ENCODE results near the gene RBM42. TPM values are rescaled to one million over a fixed set of nuclear protein-coding genes. Genes with fewer than 3 reads are reported as not detected.

Gene RBM42
- total and polyA plus RNA-seq, 2 donors = 14.8 to 89.5 TPM

DNA sequence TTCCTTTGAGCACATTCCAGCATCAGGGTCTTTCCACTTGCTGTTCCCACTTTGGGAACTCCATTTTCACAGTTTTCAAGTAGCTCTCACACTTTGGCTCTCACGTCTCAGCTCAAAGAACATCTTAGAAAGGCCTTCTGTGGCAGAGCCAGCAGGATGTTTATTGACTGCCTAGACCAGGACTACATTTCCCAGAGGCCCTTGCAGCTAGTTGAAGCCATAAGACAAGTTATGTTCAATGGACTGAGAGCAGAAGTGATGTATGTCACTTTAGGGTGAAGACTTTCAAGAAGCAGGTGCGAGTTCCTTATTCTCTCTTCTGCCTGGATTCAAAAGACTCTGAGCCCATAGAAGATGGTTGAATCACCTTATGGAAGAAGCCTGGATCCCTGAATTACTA lies 20.6 kb upstream of the RBM42 start:
- H3K27ac ChIP-seq (ENCODE audit: low read depth) = no peak overlapping the region
- no peak overlapping the region for H3K4me3 ChIP-seq (ENCODE audit: low read depth, low read length)
- no peaks in the 10 kb centered on the region for H3K36me3 ChIP-seq (ENCODE audit: insufficient read depth)
- DNase-seq (ENCODE audit: extremely low spot score) = no peak
- no peaks in the 10 kb centered on the region for H3K4me1 ChIP-seq (ENCODE audit: insufficient read depth)
- WGBS = 75% methylated on average over 2 of the region's 2 CpGs

DNA sequence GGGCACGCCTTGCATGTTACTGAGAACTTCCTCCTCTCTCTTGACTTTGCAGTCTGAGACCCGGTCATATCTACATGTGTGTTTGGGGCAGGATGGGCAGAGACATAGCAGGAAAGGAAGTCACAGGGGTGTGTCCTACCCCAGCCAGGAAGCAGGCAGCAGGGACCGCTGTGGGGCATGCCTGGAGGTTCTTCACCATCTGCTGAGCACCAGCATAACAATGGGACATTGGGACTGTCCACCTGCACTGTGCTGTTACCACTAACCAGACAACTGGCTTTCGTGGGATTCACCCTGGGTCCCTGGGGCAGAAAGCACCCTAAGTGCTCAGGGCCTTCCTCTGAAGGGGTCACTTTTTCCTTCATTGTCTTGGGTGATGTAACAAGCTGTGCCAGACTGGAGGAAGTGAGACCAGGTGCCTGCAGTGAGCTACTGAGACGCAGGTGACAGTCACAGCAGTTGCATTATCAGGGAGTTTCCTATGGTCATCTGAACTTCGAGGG lies 18.9 kb upstream of the RBM42 start:
- 67% methylated on average over 6 of the region's 6 CpGs for WGBS
- no peaks in the 10 kb centered on the region for H3K36me3 ChIP-seq (ENCODE audit: insufficient read depth)
- H3K4me1 ChIP-seq (ENCODE audit: insufficient read depth) = no peaks in the 10 kb centered on the region
- no peak overlapping the region for H3K27ac ChIP-seq (ENCODE audit: low read depth)
- no peak overlapping the region for H3K4me3 ChIP-seq (ENCODE audit: low read depth, low read length)
- no peak for DNase-seq (ENCODE audit: extremely low spot score)

DNA sequence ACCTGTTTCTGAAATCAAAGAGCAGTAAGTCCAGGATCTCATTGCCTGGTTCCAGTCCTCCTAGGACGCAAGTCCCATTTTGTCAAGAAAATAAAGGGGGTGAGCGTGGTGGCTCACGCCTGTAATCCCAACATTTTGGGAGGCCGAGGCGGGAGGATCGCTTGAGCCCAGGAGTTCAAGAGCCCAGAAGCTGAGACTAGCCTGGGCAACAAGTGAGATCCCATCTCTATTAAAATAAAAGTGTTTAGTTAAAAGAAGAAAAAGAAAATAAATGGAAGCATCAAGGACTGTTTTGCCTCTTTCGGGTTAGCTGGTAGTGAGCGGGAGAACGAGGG lies 16.6 kb upstream of the RBM42 start:
- Histone ChIP-seq H3K4me3 (ENCODE audit: low read depth, low read length) (peak overlapping the region; percentile 51), H3K36me3 (ENCODE audit: insufficient read depth) (no peaks in the 10 kb centered on the region), H3K27ac (ENCODE audit: low read depth) (no peak overlapping the region), H3K4me1 (ENCODE audit: insufficient read depth) (no peaks in the 10 kb centered on the region)
- WGBS = 32% methylated on average over 9 of the region's 9 CpGs
- no peak for DNase-seq (ENCODE audit: extremely low spot score)

DNA sequence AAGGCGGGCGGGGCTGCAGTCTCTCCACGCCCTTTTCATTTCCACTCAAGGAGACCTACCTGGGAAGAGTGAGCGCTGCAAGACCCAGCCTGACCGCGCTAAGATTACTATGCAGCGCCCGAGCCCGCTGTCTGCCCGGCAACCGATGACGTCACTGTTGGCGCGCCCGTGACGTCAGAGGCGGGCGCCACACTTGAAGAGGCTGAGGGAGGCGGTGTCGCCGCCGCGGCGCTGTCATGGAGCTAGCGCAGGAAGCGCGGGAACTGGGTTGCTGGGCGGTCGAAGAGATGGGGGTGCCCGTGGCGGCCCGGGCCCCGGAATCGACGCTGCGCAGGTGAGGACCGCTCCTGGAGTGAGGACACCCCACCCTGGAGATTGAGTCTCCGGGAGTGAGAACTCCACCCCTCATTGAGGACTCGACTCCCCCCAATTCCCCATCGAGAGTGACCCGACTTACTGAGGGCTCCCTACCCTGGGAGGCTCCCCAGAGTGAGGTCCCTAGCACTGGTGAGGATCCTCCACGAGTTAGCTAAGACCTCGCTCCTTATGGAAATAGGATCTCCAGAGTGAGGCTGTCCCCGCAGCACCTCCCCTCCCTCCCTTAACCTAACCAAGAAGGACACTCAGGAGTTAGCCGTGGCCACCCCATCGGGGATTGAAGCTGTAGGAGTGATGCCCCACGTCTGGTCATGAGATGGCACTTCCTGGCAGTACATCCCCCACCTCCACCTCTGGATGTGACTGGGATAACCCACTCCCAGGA lies 16.1 kb upstream of the RBM42 start, which contains the start of gene HAUS5:
HAUS5 (plus strand) TSS at position 177 of the 763 bp plus-strand sequence; CDS start at position 237, 60 bp downstream.
- Histone ChIP-seq H3K27ac (ENCODE audit: low read depth) (no peak within 1 kb of the TSS), H3K4me3 (ENCODE audit: low read depth, low read length) (peak within 1 kb of the TSS; percentile 51), H3K4me1 (ENCODE audit: insufficient read depth) (no peaks in the 10 kb centered on the region), H3K36me3 (ENCODE audit: insufficient read depth) (no peaks in the 10 kb centered on the region)
- peak; percentile 60 for DNase-seq (ENCODE audit: extremely low spot score)
- under 1% methylated on average over 47 of the region's 47 CpGs for WGBS

DNA sequence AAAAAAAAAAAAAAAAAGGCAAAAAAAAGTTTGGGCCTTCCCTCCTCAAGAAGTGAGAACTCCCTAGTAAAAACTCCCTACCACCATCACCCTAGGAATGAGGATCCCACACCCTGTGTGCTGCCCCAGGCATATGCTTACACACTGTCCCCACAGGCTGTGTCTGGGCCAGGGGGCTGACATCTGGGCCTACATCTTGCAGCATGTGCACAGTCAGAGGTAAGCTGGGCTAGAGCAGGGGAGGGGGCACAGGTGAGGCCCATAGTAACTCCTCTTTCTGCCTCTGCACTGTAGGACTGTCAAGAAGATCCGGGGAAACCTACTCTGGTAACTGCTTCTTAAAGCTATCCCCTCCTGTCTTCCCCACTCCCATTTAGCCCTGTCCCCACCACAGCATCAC lies 15.3 kb upstream of the RBM42 start:
- WGBS = 87% methylated on average over 1 of the region's 1 CpG
- H3K27ac ChIP-seq (ENCODE audit: low read depth) = no peak overlapping the region
- H3K4me3 ChIP-seq (ENCODE audit: low read depth, low read length) = no peak overlapping the region
- H3K36me3 ChIP-seq (ENCODE audit: insufficient read depth) = no peaks in the 10 kb centered on the region
- H3K4me1 ChIP-seq (ENCODE audit: insufficient read depth) = no peaks in the 10 kb centered on the region
- DNase-seq (ENCODE audit: extremely low spot score) = no peak

DNA sequence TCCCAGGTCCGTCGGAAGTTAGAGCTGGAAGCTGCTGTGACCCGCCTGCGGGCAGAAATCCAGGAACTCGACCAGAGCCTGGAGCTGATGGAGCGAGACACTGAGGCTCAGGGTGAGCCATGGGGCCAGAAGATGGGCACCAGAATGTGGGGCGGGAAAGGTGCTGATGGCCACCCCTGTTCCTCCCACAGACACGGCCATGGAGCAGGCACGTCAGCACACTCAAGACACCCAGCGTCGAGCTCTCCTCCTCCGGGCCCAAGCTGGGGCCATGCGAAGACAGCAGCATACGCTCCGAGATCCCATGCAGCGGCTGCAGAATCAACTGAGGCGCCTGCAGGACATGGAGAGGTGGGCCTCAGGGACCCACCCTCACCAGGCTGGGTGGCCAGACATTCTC lies 13.8 kb upstream of the RBM42 start:
- Histone ChIP-seq H3K36me3 (ENCODE audit: insufficient read depth) (no peaks in the 10 kb centered on the region), H3K4me3 (ENCODE audit: low read depth, low read length) (no peak overlapping the region), H3K4me1 (ENCODE audit: insufficient read depth) (no peaks in the 10 kb centered on the region), H3K27ac (ENCODE audit: low read depth) (no peak overlapping the region)
- no peak for DNase-seq (ENCODE audit: extremely low spot score)
- WGBS = 92% methylated on average over 17 of the region's 17 CpGs

DNA sequence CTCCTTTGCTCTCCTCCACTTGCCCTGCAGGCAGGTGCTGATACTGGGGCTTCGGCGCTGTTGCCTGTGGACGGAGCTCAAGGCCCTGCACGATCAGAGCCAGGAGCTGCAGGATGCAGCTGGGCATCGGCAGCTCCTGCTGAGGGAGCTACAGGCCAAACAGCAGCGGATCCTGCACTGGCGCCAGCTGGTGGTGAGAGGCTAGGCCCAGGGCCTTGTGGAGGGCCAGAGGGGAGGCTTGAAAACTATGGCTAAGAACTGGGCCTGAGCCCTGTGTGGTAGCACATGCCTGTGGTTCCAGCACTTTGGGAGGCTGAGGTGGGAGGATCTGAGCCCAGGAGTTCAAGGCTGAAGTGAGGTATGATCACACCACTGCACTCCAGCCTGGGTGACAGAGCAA lies 10.0 kb upstream of the RBM42 start:
- no peak overlapping the region for H3K4me3 ChIP-seq (ENCODE audit: low read depth, low read length)
- no peaks in the 10 kb centered on the region for H3K4me1 ChIP-seq (ENCODE audit: insufficient read depth)
- H3K36me3 ChIP-seq (ENCODE audit: insufficient read depth) = no peaks in the 10 kb centered on the region
- WGBS = 76% methylated on average over 7 of the region's 7 CpGs
- H3K27ac ChIP-seq (ENCODE audit: low read depth) = no peak overlapping the region
- no peak for DNase-seq (ENCODE audit: extremely low spot score)

DNA sequence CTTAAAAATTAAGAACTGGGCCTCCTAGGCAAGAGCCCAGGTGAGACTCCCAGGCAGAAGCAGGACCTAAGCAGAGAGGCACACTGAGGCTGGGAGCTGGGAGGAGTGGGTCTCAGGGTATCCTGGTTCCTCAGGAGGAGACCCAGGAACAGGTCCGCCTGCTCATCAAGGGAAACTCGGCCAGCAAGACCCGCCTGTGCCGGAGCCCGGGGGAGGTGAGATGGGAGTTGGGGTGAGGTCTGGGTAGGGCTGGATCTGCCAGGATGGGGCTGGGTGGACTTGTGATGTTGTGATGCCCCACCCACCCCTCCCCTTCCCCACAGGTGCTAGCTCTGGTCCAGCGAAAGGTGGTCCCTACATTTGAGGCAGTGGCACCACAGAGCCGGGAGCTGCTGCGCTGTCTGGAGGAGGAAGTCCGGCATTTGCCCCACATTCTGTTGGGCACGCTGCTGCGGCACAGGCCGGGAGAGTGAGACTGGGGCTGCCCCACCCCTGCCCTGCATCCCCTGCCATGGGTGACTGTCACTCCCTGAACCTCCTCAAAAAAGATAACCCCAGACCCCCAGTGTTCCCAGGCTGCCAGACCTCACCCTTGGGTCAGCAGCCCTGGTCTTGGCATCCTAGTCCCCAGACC lies 9.4 kb upstream of the RBM42 start:
- no peak for DNase-seq (ENCODE audit: extremely low spot score)
- no peak overlapping the region for H3K27ac ChIP-seq (ENCODE audit: low read depth)
- H3K36me3 ChIP-seq (ENCODE audit: insufficient read depth) = no peaks in the 10 kb centered on the region
- 93% methylated on average over 12 of the region's 12 CpGs for WGBS
- no peaks in the 10 kb centered on the region for H3K4me1 ChIP-seq (ENCODE audit: insufficient read depth)
- no peak overlapping the region for H3K4me3 ChIP-seq (ENCODE audit: low read depth, low read length)

DNA sequence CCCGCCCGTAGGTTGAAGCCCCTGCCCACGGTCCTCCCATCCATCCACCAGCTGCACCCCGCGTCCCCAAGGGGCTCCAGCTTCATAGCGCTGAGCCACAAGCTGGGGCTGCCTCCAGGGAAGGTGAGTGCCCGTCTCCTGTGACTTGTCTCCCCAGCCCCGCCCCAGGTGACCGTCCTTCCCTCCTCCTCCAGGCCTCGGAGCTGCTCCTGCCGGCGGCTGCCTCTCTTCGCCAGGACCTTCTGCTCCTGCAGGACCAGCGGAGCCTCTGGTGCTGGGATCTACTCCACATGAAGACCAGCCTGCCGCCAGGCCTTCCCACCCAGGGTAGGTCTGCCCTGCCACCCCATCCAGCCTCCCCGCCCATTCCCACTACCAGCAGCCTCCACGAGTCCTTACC lies 8.8 kb upstream of the RBM42 start:
- Histone ChIP-seq H3K4me1 (ENCODE audit: insufficient read depth) (no peaks in the 10 kb centered on the region), H3K36me3 (ENCODE audit: insufficient read depth) (no peaks in the 10 kb centered on the region), H3K27ac (ENCODE audit: low read depth) (no peak overlapping the region), H3K4me3 (ENCODE audit: low read depth, low read length) (no peak overlapping the region)
- no peak for DNase-seq (ENCODE audit: extremely low spot score)
- 91% methylated on average over 17 of the region's 17 CpGs for WGBS

DNA sequence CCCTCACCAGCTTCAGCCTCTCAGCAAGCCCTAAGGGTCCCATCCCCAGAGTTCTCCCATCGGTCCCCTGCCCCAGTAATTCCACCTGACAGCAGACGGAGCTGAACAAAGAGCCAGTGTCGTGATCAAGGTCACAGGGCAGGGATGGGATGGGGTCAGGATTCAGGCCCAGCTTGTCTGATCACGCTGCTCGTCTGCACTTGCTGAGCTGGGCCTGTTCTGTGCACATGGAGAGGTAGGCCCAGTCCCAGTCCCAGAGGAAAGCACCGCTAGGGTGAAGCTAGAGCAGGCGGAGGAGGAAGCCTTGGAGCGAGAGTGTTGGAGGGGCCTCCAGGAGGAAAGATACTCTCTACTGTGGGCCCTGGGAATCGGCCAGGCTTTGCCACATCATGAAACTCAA lies 7.1 kb upstream of the RBM42 start:
- Histone ChIP-seq H3K27ac (ENCODE audit: low read depth) (no peak overlapping the region), H3K36me3 (ENCODE audit: insufficient read depth) (no peaks in the 10 kb centered on the region), H3K4me3 (ENCODE audit: low read depth, low read length) (no peak overlapping the region), H3K4me1 (ENCODE audit: insufficient read depth) (no peaks in the 10 kb centered on the region)
- WGBS = 95% methylated on average over 9 of the region's 9 CpGs
- no peak for DNase-seq (ENCODE audit: extremely low spot score)

DNA sequence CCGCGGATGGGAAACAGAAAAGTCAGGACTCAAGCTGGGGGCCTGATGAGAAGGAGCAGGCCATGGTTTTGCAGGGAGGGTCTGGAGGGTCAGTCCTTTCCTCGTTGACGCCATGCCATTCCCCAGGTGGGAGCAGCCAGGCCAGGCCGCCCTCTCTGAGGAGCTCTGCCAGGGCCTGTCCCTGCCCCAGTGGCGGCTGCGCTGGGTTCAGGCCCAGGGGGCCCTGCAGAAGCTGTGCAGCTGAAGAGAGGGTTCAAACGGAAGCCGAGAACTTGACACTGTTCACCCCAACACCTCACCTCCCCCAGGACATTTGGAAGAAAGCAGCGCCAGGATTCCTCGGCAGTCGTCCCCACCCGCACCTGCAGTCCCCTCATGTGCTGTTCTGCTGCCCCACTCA lies 6.1 kb upstream of the RBM42 start:
- no peaks in the 10 kb centered on the region for H3K4me1 ChIP-seq (ENCODE audit: insufficient read depth)
- H3K27ac ChIP-seq (ENCODE audit: low read depth) = no peak overlapping the region
- WGBS = 91% methylated on average over 13 of the region's 13 CpGs
- no peak overlapping the region for H3K4me3 ChIP-seq (ENCODE audit: low read depth, low read length)
- no peak for DNase-seq (ENCODE audit: extremely low spot score)
- no peaks in the 10 kb centered on the region for H3K36me3 ChIP-seq (ENCODE audit: insufficient read depth)

DNA sequence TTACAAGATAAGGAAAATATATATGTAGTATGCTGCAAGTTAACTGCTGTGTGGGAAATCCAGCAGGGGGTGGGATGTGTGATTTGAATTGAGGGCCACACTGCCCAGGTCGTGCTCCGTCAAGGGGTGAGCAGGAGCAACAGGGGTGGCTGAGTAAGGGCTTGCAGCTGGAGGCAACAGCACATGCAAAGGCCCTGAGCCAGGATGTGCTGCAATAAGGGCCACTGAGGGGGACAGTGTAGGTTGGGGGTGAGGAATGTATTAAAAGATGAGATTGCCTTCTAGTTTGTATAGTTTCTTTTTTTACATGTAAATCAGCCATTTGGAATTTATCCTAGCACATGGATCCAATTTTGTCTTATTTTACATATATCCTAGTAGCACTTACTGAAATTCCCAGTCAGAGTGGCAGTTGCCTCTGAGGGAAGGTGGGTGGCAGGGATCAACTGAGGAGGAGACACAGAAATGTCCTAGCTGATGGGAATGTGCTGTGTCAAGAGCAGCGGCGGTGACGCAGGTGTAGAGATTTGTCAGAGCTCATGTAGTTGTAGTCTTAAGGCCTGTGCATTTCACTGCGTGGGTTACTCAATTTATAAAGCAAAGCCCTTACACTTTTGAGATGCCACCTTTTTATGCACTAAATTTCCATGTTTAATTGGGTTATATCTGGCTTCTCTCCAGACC lies 5.4 kb upstream of the RBM42 start:
- Histone ChIP-seq H3K36me3 (ENCODE audit: insufficient read depth) (no peaks in the 10 kb centered on the region), H3K4me3 (ENCODE audit: low read depth, low read length) (no peak overlapping the region), H3K4me1 (ENCODE audit: insufficient read depth) (no peaks in the 10 kb centered on the region), H3K27ac (ENCODE audit: low read depth) (no peak overlapping the region)
- 89% methylated on average over 6 of the region's 6 CpGs for WGBS
- DNase-seq (ENCODE audit: extremely low spot score) = no peak

DNA sequence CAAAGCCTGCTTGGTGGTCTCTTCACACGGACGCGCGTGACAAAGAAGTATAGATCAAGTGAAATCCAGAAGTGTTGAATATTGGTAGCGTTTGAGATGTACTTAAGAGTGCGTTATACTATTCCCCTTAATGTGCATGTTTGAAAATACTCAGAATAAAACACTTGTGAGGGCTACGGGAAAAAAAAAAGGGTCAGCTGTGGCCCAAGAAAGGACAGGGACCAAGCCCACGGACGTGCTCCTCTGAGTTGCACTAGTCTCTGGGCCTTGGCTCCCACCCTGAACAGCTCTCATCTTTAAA lies 622 bp upstream of the RBM42 start:
- no peak for DNase-seq (ENCODE audit: extremely low spot score)
- WGBS = 7% methylated on average over 9 of the region's 9 CpGs
- no peaks in the 10 kb centered on the region for H3K4me1 ChIP-seq (ENCODE audit: insufficient read depth)
- H3K4me3 ChIP-seq (ENCODE audit: low read depth, low read length) = peak overlapping the region; percentile 52
- H3K36me3 ChIP-seq (ENCODE audit: insufficient read depth) = no peaks in the 10 kb centered on the region
- peak overlapping the region; percentile 90 for H3K27ac ChIP-seq (ENCODE audit: low read depth)

DNA sequence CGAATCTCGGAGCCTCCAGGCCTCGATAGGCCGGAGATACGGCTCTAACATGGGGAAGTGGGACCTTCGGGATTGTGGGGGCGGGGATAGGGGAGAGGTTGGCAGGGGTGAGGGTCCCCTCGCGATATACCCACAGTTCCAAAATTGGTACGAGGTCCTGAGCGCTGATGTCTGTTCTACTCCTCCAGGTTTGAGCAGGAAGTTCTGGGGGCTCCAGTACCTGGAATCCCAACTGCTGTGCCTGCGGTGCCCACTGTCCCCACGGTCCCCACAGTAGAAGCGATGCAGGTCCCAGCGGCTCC lies 447 bp downstream of the RBM42 start:
- no peak for DNase-seq (ENCODE audit: extremely low spot score)
- H3K4me3 ChIP-seq (ENCODE audit: low read depth, low read length) = peak overlapping the region; percentile 77
- H3K27ac ChIP-seq (ENCODE audit: low read depth) = peak overlapping the region; percentile 87
- H3K36me3 ChIP-seq (ENCODE audit: insufficient read depth) = no peaks in the 10 kb centered on the region
- WGBS = 6% methylated on average over 15 of the region's 15 CpGs
- H3K4me1 ChIP-seq (ENCODE audit: insufficient read depth) = no peaks in the 10 kb centered on the region
